ENCODE results near the gene SELENOO.
"Not testable (repeated sequence)": the region's sequence is repeated elsewhere in the genome, so short reads cannot be mapped to it uniquely, and the experiment has no call there.

SELENOO gene

GRCh38 chr22:50201191-50202129, 649 bp downstream of the SELENOO start:
- ATAC-seq (peak; percentile 28), DNase-seq (no peak)

- ATAC-seq, result no peak
- no peak for DNase-seq
Observed at GRCh38 chr22:50202130-50202666, 1.4 kb downstream of the SELENOO start.

- ATAC-seq, result no peak
- no peak for DNase-seq
Observed at GRCh38 chr22:50203288-50203687, 2.5 kb downstream of the SELENOO start.

DNA sequence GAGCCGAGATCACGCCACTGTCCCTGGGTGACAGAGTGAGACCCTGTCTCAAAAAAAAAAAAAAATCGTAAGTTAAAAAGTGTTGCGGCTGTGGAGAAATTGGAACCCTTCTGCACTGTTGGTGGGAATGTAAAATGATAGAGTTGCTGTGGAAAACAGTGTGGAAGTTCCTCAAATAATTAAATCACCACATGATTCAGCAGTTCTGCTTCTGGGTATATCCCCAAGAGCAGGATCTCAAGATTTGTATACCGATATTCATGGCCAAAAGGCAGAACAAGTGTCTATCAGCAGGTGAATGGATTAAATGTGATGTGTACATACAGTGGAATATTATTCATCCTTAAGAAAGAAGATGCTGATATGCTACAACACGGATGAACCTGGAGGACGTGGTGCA, 3.8 kb downstream of the SELENOO start:
- ATAC-seq (no peak), DNase-seq (no peak)

- not testable (repeated sequence) for ATAC-seq
Observed at GRCh38 chr22:50204998-50205397, 4.2 kb downstream of the SELENOO start.

GRCh38 chr22:50205781-50206569, 5.2 kb downstream of the SELENOO start:
- no peak for DNase-seq

More at GRCh38 chr22:50204998-50205397, 4.2 kb downstream of the SELENOO start:
- DNase-seq, result not testable (repeated sequence)

GRCh38 chr22:50206599-50206998, 5.8 kb downstream of the SELENOO start:
- ATAC-seq, result no peak
- no peak for DNase-seq

More at GRCh38 chr22:50205781-50206569, 5.2 kb downstream of the SELENOO start:
- ATAC-seq, result no peak

GRCh38 chr22:50207383-50208140, 6.8 kb downstream of the SELENOO start:
- no peak for DNase-seq
- no peak for ATAC-seq

DNA sequence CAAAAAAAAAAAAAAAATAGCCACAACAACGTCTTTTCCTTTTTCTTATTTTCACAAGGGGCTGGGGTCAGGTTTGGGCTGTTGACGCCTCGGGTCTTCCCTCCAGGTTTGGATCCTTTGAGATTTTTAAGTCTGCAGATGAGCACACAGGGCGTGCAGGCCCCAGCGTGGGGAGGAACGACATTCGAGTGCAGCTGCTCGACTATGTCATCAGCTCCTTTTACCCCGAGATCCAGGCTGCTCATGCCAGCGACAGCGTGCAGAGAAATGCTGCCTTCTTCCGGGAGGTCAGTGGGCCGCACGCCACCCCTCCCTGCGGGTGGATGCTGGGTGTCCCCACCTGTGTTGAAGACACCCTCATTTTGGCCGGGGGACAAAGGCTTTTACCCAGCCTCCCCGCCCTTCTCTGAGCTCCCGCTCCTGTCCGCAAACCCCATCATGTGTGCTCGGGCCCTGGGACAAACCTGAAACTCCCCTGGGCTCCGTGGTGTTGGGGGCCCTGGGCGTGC, 7.7 kb downstream of the SELENOO start:
- no peak for DNase-seq
- ATAC-seq, result no peak

DNA sequence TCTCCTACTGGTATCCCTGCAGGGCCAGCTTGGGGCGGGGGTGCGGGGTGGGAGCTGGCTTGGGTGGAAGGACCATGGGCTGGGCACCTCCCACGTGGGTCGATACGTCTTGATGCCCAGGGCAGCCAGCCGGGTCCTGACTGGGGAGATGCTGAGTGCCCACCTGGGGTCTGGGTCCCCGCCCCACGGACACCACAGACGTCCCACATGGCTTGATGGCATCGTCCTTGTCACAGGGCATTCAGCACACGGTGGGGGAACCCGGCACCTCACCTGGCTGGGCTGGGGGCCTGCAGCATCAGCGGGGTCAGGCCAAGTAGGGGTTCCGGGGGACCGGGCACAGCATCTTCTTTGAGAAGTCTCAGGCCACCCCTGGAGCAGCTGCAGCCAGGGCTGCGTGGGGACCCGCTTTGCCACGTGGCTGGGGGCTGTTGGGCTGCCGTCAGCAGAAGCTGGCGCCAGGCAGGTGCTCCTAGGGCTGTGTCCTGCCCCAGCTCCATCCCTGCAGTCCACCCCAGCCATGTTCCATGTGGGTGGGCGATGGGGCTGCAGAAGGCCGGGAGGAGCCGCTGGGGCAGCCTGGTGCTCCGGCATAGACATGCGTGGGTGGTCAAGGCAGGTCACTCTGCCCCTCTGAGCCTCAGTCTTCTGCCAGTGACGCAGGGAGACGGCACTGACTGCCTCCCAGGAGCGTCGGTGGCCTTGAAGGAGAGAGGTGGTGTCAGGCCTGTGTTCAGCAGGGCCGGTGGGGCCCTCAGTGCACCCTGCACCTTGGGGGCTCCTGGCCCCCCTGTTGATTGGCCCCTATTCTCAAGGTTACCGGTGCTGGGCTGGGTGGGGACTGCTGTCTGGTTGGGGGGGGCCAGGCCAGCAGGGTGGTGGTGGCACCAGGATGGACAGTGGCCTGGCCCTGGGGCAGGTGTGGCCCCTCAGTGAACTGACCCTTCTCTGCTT, 8.4 kb downstream of the SELENOO start:
- ATAC-seq, result peak; percentile 29
- DNase-seq, result no peak

GRCh38 chr22:50209893-50210292, 9.1 kb downstream of the SELENOO start:
- peak; percentile 55 for ATAC-seq
- peak; percentile 77 for DNase-seq

GRCh38 chr22:50210378-50211139, 9.7 kb downstream of the SELENOO start:
- no peak for ATAC-seq
- no peak for DNase-seq

DNA sequence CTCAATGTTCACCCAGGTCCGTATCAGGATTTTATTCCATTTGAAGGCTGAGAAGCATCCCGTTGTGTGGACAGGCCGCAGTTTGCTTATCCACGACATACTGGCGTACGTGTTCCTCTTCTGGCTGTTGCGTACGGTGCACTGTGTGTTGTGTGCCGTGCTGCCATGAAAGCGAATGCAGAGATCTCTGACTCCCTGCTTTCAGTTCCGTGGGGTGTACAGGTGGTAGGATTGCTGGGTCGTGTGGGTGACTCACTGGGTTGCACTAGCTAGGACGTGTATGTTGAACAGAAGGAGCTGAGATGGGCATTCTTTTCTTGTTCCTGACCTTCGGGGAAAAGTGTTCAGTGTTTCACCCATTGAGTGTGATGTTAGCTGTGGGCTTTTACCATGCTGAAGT, 10.3 kb downstream of the SELENOO start:
- no peak for DNase-seq
- no peak for ATAC-seq

GRCh38 chr22:50213263-50213662, 12.5 kb downstream of the SELENOO start:
- no peak for DNase-seq
- no peak for ATAC-seq

DNA sequence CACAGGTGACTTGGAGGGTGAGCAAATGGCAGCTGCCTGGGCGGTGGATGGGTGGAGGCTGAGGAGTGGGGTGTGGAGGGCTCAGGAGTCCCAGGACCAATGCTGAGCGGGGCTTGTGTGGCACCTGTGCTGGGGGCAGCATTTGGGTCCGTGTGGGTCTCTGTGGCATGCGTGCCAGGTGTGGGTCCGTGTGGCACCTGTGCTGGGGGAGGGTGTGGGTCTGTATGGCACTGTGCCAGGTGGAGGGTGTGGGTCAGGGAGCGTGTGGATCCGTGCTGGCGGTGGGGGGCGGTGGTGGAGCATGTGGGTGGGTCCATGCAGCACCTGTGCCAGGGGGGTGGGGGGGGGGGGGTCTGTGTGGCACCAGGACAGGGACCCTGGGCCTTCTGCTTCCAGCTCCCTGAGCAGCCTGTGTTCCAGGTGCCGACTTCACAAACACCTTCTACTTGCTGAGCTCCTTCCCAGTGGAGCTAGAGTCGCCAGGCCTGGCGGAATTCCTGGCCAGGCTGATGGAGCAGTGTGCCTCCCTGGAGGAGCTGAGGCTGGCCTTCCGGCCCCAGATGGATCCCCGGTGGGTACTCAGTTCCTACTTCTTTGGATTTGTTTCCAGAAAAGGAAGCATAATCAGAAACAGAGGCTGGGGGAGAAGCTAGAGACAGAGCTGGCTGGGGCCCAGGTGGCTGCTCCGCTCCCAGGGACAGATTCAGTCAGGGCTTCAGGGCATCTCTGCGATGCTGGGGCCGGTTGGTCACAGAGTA, 14.7 kb downstream of the SELENOO start:
- DNase-seq (no peak), ATAC-seq (no peak)

DNA sequence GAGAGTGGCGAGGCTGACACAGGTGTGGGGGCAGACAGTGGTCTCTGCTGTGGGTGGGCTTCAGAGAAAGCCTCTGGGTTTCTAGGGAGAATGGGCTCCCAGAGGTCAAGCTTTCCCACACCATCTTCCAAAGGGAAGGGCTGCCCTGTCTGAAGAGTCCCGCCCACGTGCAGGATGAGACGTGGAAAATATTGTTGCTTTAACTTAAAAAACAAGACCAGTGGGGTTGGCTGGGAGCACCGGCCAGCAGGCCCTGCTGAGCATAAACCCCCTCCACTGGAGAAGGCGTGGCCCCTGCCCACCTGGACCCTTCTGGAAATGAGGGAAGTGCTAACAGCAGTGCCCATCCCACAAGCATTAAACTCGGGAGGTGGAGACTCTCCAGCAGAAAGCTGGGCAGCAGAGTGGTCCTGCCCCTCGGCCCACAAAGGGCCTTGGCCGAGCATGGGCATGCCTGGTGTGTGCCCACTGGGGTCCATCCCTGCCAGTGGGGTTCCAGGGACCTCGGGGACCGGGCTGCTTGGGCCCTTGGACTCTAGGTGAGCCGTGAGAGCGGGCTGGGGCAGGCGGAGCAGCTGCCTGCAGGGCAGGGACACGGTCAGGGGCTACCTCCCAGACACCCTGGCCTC, 15.4 kb downstream of the SELENOO start:
- no peak for DNase-seq
- ATAC-seq, result no peak

DNA sequence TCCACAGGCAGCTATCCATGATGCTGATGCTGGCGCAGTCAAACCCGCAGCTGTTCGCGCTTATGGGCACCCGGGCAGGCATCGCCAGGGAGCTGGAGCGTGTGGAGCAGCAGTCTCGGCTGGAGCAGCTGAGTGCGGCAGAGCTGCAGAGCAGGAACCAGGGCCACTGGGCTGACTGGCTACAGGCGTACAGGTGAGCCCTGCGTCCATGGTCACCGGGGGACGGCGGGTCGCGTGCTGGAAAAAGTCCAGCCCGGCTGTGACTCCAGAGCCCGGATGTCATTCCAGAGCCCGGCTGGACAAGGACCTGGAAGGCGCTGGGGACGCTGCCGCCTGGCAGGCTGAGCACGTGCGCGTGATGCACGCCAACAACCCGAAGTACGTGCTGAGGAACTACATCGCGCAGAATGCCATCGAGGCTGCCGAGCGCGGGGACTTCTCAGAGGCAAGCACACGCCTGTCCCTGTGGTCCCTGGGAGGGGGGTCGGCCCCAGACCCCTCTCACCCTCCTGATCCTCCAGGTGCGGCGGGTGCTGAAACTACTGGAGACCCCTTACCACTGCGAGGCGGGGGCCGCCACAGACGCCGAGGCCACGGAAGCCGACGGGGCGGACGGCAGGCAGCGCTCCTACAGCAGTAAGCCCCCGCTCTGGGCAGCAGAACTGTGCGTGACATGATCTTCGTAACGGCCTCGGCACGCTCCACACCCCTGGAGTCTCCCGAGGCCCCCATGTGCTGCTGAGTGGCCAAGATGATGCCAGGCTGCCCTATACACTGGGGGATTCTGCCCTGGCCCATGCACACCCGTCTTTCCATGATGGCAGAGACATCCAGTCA, 16.1 kb downstream of the SELENOO start:
- no peak for ATAC-seq
- DNase-seq, result no peak
